Stimulated activated CD4-positive, alpha-beta T cell treated with anti-CD3 and anti-CD28 coated beads, Interleukin-15, amount 100 ng/mL, for 24 hours (primary cell): ENCODE data around the gene SLC22A12.
"Not testable (repeated sequence)": the region's sequence is repeated elsewhere in the genome, so short reads cannot be mapped to it uniquely, and the experiment has no call there.

Experiments
- DNase-seq: peaks from one replicate; pipeline ENCODE4 v3.0.0-alpha.2; 2020

The SLC22A12 gene

GRCh38 chr11:64591257-64592233 lies 525 bp downstream of the SLC22A12 start:
- DNase-seq = no peak

- DNase-seq = no peak
These were observed 1.2 kb downstream of the SLC22A12 start for GRCh38 chr11:64592234-64592615.

- no peak for DNase-seq
These were observed 1.6 kb downstream of the SLC22A12 start for GRCh38 chr11:64592656-64593055.

GRCh38 chr11:64593156-64594105 lies 2.4 kb downstream of the SLC22A12 start:
- no peak for DNase-seq

- no peak for DNase-seq
These were observed 3.3 kb downstream of the SLC22A12 start for GRCh38 chr11:64594159-64594939.

GRCh38 chr11:64595922-64596321 lies 4.9 kb downstream of the SLC22A12 start:
- not testable (repeated sequence) for DNase-seq

GRCh38 chr11:64597671-64598101 lies 6.7 kb downstream of the SLC22A12 start:
- DNase-seq = no peak

- no peak for DNase-seq
These were observed 7.2 kb downstream of the SLC22A12 start for GRCh38 chr11:64598106-64598796.

GRCh38 chr11:64598797-64599697 lies 8.0 kb downstream of the SLC22A12 start:
- no peak for DNase-seq

GRCh38 chr11:64599698-64600211 lies 8.7 kb downstream of the SLC22A12 start:
- no peak for DNase-seq

GRCh38 chr11:64600281-64600992 lies 9.4 kb downstream of the SLC22A12 start:
- no peak for DNase-seq

- DNase-seq = no peak
These were observed 10.8 kb downstream of the SLC22A12 start for GRCh38 chr11:64601605-64602465.

GRCh38 chr11:64602466-64603070 lies 11.5 kb downstream of the SLC22A12 start:
- DNase-seq = no peak

- DNase-seq = no peak
These were observed 12.5 kb downstream of the SLC22A12 start for GRCh38 chr11:64603411-64604110.

- DNase-seq = no peak
These were observed 13.6 kb downstream of the SLC22A12 start for GRCh38 chr11:64604458-64605243.

GRCh38 chr11:64605244-64605560 lies 14.2 kb downstream of the SLC22A12 start:
- DNase-seq = no peak
